Progenitor cell of endocrine pancreas (in vitro differentiated cells): Measurements from ENCODE around the gene KCNQ1OT1. TPM values are rescaled to one million over a fixed set of nuclear protein-coding genes. Genes with fewer than 3 reads are reported as not detected.

ENCODE experiments used
- DNase-seq: peaks from one replicate; pipeline ENCODE4 v3.0.0; 2021; ENCODE audit warnings: low spot score; ENCODE audit not compliant: unreplicated experiment
- H3K27ac Mint-ChIP-seq: 2 replicates; pipeline ENCODE4 v1.8.0; 2021; ENCODE audit warnings: mild to moderate bottlenecking, moderate library complexity, mixed read lengths
- H3K27me3 Mint-ChIP-seq: 2 replicates; pipeline ENCODE4 v1.8.0; 2021; ENCODE audit warnings: mixed read lengths
- H3K36me3 Mint-ChIP-seq: 2 replicates; pipeline ENCODE4 v1.8.0; 2022; ENCODE audit warnings: mixed read lengths; ENCODE audit not compliant: insufficient read depth
- H3K4me1 Mint-ChIP-seq: 2 replicates; pipeline ENCODE4 v1.8.0; 2021; ENCODE audit warnings: low read depth, mixed read lengths
- H3K4me3 Mint-ChIP-seq: 2 replicates; pipeline ENCODE4 v1.8.0; 2021; ENCODE audit warnings: low read depth, mild to moderate bottlenecking, moderate library complexity, mixed read lengths
- H3K9me3 Mint-ChIP-seq: 2 replicates; pipeline ENCODE4 v1.8.0; 2021; ENCODE audit warnings: low read depth, mixed read lengths
- total RNA-seq: library from RNA; stranded (reverse); gene quantifications from 2 replicates; pipeline ENCODE4 v1.2.1, GENCODE V29; 2021
- TF ChIP-seq, protein P1 (sequence below): fragments of 200-600 bp; sonication (generic); IDR thresholded peaks from one replicate; pipeline ENCODE4 v1.5.0; 2021; ENCODE audit warnings: antibody characterized with exemption, mild to moderate bottlenecking; ENCODE audit not compliant: unreplicated experiment

The KCNQ1OT1 gene
- total RNA-seq, 1 donor from 2014 or later, result 18.0 TPM

DNA sequence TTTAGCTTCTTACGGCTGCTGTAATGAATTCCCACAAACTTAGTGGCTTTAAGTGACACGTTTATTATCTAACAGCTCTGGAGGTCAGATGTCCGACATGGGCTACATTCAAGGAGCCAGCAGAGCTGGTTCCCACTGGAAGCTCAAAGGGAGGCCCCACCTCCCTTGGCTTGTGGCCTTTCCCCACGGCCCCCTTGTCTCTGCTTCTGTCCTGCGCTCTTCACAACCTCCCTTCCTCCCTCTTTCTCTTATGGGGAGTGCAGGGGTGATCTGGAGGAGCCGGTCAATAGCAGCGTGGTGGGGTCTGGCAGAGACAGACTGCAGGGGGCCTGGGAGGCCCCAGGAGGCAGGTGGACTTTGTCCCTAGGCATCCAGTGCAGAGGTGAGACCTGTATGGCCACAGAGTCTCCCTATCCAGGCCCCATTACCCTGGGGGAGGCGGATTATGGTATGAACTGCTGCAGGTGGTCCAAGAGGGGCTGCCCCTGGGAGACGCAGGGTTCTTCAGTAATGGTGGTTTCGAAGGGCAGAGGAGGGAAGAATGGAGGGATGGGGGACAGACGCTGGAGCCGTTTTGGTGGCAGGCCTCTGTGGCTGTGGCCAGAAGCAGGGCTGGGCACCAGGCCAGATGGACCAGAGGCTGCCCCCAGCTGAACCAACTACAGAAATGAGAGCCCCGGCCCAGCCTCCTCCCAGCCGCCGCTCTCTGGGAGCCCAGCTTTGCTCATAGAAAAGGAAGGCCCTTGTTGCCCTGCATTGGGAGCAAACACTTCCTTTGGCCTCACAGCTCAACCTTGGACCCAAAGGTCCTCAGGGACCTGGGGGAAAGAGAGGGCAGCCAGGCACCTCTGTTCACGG, 30.7 kb upstream of the KCNQ1OT1 start:
- TF ChIP-seq, protein P1, sequence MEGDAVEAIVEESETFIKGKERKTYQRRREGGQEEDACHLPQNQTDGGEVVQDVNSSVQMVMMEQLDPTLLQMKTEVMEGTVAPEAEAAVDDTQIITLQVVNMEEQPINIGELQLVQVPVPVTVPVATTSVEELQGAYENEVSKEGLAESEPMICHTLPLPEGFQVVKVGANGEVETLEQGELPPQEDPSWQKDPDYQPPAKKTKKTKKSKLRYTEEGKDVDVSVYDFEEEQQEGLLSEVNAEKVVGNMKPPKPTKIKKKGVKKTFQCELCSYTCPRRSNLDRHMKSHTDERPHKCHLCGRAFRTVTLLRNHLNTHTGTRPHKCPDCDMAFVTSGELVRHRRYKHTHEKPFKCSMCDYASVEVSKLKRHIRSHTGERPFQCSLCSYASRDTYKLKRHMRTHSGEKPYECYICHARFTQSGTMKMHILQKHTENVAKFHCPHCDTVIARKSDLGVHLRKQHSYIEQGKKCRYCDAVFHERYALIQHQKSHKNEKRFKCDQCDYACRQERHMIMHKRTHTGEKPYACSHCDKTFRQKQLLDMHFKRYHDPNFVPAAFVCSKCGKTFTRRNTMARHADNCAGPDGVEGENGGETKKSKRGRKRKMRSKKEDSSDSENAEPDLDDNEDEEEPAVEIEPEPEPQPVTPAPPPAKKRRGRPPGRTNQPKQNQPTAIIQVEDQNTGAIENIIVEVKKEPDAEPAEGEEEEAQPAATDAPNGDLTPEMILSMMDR, result no peak
- Mint-ChIP-seq H3K27ac (peak overlapping the region; percentile 94), H3K36me3 (no peaks in the 10 kb centered on the region), H3K4me3 (peak overlapping the region; percentile 19), H3K9me3 (no peaks in the 10 kb centered on the region), H3K27me3 (no peaks in the 10 kb centered on the region), H3K4me1 (peaks cover 62% of the 10 kb centered on the region)
- DNase-seq, result no peak

DNA sequence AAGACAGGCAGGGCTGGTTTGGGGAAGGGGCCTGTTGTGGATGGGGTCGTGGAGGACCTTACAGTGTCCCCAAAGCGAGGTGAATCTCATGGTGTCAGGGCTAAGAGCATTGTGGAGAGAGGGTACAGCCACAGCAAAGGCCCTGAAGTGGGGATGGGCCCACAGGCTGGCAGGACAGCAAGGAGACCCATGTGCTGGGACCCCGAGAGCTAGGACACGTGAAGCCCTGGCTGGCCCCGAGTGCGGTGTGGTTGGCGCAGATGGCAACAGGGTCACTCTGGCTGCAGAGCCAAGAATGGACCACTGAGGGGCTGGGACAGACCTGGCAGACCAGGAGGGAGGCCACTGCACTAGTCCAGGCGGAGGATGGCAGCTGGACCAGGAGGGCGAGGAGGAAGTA, 30.0 kb upstream of the KCNQ1OT1 start:
- H3K9me3 Mint-ChIP-seq, result no peaks in the 10 kb centered on the region
- no peaks in the 10 kb centered on the region for H3K27me3 Mint-ChIP-seq
- peak overlapping the region; percentile 94 for H3K27ac Mint-ChIP-seq
- H3K36me3 Mint-ChIP-seq, result no peaks in the 10 kb centered on the region
- DNase-seq, result no peak
- TF ChIP-seq, protein P1, result no peak
- peaks cover 69% of the 10 kb centered on the region for H3K4me1 Mint-ChIP-seq
- peak overlapping the region; percentile 9 for H3K4me3 Mint-ChIP-seq

DNA sequence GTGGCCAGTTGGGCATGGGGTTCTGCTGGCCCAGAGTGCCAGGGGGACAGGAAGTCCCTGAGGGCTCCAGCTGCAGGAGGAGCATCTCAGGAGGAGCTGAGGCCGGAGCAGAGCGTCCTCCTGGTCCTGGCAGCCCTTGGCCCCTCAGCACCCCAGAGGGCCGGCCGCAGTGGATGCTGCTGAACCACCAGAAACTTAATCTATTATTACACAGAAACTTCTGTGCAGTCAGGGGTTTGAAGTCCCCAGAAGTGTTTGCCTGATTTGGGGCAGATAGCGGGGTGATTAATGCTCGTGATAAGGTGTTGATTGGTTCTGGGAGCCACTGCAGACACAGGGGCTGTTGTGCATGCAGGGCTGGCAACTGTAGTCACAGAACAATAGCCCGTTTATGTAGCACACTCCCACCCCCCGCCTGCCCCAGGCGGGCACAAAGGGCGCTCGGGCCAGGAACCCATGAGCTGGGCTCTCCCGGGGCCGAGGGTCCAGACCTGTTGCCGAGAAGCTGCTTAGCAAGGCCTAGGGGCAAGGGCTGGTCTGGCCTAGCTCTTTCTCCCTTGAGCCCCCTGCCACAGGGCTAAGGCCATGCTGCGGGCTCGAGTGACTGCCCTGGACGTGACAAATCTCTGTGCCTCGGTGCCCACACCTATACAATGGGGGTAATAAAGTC, 29.0 kb upstream of the KCNQ1OT1 start:
- no peak for DNase-seq
- no peak overlapping the region for H3K4me3 Mint-ChIP-seq
- no peaks in the 10 kb centered on the region for H3K9me3 Mint-ChIP-seq
- H3K36me3 Mint-ChIP-seq, result no peaks in the 10 kb centered on the region
- H3K4me1 Mint-ChIP-seq, result peaks cover 72% of the 10 kb centered on the region
- H3K27ac Mint-ChIP-seq, result peak overlapping the region; percentile 94
- TF ChIP-seq, protein P1, result no peak
- no peaks in the 10 kb centered on the region for H3K27me3 Mint-ChIP-seq

DNA sequence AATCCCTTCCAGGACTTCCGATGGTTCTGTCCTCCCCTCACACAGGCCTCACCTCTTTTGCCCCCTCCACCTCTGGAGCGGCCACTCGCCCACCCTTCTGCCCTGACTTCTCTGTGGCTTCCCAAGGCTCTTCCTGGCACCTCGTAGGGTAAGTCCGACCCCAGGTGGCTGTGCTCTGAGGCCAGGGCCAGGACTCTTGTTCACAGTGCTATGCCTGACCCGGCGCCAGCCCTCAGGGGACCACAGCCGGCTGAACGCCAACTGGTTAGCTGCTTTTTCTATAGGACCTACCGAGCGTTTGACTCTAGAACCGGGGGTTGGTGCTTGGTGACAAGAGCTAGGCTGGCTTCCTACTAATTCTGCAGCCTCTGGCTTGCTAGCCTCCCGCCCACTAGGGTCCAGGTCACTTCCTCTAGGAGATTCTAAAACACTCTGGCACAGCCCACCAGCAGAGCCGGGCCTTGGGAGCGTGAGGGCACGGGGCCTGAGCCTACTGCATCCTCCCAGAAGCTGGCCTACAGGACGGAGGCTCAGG, 28.4 kb upstream of the KCNQ1OT1 start:
- no peaks in the 10 kb centered on the region for H3K36me3 Mint-ChIP-seq
- H3K4me3 Mint-ChIP-seq, result peak overlapping the region; percentile 54
- TF ChIP-seq, protein P1, result no peak
- no peak for DNase-seq
- H3K27ac Mint-ChIP-seq, result peak overlapping the region; percentile 94
- H3K4me1 Mint-ChIP-seq, result peaks cover 70% of the 10 kb centered on the region
- H3K9me3 Mint-ChIP-seq, result no peaks in the 10 kb centered on the region
- H3K27me3 Mint-ChIP-seq, result no peaks in the 10 kb centered on the region

DNA sequence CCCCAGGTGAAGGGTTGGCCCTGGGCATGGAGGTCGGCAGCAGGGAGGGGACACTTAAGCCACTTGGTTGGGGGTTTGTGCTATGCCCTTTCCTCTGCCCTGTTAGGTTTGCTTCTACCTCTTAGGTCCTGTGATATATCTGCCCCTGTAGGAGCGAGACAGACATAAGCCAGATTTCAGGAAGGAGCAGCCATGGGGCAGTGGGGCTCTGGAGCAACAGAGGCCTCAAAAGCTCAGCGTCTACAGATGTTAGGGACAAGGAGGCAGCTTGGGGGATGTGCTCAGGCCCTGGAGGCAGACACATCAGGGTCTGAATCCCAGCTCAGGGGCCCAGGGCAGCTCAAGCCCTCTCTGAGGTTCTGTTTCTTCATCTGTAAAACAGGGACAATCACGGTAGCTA, 27.2 kb upstream of the KCNQ1OT1 start:
- H3K27me3 Mint-ChIP-seq, result peaks cover 3% of the 10 kb centered on the region
- no peak for DNase-seq
- TF ChIP-seq, protein P1, result no peak
- H3K4me1 Mint-ChIP-seq, result peaks cover 64% of the 10 kb centered on the region
- peak overlapping the region; percentile 86 for H3K27ac Mint-ChIP-seq
- no peak overlapping the region for H3K4me3 Mint-ChIP-seq
- H3K9me3 Mint-ChIP-seq, result no peaks in the 10 kb centered on the region
- no peaks in the 10 kb centered on the region for H3K36me3 Mint-ChIP-seq
